Inferior parietal cortex (tissue), 1 donor: Measurements from ENCODE around the gene ATP8B1.

ENCODE experiments used
- DNase-seq: peaks from one replicate; pipeline ENCODE4 v3.0.0-alpha.2; 2016; ENCODE audit errors: extremely low spot score

Gene ATP8B1

GRCh38 chr18:57819119-57819518 is 16.0 kb upstream of the ATP8B1 start:
- DNase-seq, result no peak

DNA sequence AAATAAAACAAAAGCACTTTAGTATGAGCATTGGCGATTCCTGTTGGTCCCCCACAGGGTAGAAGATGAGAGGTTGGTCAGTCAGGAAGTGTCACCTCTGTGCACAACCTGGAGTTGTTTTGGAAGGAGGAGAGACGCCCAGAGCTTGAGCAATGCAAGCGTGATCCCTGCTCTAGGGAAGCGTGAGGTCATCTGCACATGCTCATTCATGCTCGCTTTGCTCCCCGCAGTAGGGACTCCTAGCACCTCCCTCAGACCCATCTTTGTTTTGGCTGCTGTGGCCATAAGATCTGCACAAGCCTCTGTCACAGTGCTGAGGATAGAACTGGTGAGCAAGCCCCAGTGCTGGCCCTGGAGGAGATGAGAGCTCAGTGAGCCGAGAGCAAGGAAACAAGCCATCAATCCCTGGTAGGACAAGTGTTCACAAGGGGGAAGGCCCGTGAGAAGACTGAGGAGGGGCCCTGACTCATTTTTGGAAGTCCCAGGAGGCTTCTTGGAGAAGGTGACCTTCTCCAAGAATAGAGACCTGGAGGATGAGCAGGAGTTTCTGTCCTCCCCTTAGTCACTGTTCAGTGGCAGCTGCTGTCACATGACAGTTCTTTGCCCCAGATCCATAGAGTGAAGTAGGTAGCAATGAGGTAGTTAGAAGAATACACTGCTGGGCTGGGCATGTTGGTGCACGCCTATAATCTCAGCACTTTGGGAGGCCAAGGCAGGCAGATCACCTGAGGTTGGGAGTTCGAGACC is 13.3 kb upstream of the ATP8B1 start:
- DNase-seq, result no peak

GRCh38 chr18:57814555-57814954 is 11.4 kb upstream of the ATP8B1 start:
- no peak for DNase-seq

DNA sequence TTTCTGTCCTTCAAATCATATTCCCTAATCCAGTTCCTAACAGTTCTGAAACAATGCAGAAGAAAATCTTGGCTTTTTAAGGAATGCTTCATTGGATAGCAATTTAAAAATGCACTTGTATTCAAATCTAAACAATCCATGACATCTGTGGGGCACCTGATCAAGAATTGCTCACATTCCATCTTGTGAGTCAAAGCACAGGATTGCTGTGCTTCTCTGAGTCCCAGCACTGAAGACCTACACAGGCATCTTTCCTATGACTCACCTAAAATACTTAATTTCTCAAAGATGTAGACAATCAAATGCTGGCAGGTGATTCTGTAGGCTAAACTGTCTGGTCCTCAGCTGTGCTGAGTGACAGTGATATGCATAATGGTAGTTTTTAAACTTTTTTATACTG is 10.1 kb upstream of the ATP8B1 start:
- DNase-seq, result no peak

DNA sequence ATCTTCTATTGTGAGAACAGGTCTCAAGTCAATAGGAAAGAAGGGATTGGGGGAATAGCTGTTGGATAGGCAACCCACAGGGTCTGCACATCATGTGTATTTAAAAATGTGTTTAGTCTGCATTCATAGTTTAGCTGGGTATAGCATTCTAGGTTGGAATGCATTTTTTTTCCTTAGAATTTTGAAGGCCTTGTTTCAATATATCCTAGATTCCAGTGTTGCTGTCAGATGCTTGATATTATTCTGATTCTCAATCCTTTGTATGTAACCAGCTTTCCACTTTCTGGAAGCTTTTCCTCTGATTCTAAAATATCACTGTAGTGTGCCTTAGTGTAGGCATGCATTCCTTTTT is 9.0 kb upstream of the ATP8B1 start:
- no peak for DNase-seq

DNA sequence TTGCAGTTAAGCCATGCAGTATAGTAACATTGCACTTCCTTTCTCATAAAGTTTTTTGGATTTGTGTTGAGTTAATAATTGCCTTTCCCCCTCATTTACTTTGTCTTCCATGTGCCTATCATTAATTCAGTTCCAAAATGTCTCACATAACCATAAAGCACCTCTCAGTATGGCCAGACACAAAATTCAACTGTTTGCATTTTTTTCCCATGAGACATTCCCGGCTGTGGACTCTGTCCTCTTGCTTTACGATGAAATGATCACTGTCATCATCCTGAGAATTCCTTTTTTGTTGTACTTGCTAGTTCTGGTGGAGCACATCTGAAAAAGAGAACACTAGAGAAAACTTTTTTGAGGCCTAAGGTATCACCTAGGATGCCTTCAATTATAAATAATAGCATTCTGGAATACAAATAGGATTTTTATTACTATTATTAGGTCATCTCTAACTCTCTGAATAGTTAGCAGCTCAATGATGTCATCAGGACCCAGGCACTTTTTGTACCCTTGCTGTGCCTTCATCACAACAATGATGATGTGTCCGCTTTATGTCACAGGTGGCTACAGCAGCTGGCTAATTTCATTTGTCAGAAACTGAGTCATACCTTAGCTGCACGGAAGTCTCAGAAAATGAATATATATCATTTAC is 8.5 kb upstream of the ATP8B1 start:
- DNase-seq, result no peak

DNA sequence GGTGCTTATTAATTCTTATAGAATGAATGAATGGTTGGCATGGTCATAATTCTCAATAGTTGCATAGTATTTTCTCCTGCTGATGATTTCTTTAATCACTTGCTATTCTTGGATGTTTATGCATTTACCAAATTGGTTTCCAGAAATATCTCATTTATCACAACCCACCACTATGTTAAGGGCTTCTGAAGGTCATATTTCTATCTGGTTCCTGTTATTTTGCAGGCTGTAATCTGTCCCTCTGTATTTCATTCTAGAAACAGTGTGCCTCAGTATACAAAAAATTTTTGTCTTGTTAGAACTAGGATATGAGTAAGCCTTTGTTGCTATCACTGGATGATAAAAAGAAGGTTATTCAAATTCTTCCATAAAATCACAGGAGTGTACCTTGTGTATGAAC is 6.1 kb upstream of the ATP8B1 start:
- DNase-seq, result no peak

GRCh38 chr18:57807336-57808117 is 4.4 kb upstream of the ATP8B1 start:
- DNase-seq, result no peak

DNA sequence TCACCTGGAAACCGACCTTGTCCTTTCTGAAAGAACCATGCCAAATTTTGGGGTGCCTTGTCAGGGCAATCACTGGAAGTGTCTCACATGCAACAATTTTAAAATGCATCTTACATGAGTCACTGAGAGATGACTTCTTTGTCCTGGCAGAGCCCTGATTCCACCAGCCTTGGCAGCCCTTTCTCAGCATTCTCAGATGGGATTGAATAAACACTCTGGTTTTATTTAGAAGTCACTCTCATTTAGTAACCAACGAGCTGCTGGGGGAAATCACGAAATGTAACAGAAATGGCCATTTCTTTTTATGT is 3.8 kb upstream of the ATP8B1 start:
- no peak for DNase-seq

DNA sequence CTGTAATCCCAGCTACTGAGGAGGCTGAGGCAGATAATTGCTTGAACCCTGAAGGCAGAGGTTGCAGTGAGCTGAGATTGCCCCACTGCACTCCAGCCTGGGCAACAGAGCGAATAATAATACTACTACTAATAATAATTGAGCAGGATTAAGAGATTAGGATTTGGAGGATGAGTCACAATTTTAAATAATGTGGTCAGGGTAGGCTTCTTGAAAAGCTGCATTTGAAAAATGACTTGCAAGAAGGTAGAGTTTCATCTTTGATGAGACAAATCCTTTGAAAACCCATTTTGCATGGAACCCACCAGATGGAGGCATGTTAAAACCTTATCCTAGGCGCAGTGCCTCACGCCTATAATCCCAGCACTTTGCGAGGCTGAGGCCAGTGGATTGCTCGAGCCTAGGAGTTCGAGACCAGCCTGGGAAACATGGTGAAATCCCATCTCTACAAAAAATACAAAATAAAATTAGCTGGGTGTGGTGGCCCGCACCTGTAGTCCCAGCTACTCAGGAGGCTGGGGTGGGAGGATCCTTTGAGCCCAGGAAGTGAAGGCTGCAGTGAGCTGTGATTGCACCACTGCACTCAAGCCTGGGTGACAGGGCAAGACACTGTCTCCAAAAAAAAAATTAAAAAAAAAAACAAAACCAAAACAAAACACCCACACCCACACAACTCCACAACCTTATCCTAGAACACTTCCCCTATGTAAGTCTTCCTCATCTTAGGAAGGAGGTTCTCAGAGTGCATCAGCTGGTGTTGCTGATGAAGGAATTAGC is 3.3 kb upstream of the ATP8B1 start:
- no peak for DNase-seq

GRCh38 chr18:57805117-57805516 is 2.0 kb upstream of the ATP8B1 start:
- DNase-seq, result no peak

GRCh38 chr18:57804557-57804956 is 1.4 kb upstream of the ATP8B1 start:
- DNase-seq, result no peak

DNA sequence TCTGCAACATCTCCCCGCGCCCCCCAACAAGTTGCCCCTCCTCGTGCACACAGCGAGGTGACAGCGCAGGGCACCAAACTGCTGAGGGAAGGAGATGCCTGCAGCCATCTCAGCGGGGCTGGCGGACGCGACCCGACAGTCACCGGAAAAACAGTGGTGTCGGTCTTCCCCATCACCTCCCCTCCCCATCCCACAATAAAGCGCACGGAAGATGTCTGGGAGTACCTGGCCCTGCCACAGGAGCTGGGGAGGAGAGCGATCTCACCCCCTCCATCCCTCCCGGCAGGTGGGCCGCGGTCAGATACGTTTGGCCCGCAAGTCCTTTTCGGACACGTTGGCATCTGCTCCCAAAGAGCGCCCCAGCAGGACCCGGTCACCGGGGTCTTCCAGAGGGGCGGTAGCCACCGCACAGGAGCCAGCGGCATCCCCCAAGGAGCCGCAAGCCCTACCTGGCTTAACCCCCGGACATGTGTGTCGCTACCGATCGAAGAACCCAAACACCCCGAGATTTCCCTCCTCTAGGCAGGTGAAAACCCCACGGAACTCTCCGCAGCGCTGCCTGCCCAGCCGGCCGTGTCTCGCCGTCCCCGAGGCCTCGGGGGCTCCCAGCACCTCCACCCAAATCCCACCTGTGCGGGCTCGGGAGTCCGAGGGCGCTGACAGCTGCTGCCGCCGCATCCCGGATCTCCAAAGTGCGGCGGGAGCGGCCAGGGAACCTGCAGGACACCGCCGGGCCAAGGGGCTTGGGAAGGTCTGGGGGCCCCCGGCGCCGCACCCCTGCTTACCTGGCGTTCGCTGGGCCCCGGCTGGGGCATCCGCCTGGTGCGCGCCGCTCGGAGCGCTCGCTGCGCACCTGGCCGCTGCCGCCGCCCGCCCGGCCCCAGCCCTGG is 657 bp downstream of the ATP8B1 start:
- no peak for DNase-seq

DNA sequence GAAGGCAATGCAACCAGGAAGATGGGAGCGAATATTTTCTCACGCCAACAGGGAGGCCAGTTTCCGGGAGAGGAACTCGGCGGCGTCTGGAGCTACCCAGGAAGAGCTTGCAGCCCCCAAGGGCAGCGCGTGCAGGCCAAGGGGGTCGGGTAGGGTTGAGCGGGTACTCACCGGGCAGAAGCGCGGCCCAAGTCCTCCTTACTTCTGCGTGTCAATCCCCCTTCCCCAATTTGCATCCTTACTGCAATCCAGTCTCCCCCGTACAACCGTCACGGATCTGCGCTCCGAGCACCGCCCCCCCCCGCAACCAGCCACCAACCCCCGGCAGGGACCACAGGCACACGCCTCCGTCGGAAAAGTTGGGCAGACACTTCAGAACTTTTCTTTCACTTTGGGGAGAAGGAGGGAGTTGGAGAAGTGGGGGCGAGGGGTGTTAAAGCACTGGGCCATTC is 1.3 kb downstream of the ATP8B1 start:
- DNase-seq, result no peak

DNA sequence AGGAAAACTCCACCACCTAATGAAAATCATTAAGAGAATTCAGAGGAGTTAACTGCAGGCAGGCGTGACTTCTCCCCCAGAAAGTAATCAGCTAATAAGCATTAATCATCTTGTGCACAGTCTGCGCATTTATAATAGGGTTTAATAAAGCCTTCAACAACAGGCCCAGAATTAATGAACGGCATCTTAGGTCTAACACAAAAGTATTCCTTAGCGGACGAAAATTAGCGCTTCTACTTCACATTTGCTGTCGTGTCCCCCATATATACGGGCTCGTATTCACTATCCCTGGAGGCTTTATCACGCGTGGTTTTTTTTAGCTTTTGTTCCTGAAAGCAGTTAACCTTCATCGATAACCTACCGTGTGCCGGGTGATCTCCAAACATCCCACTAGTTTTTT is 1.8 kb downstream of the ATP8B1 start:
- no peak for DNase-seq

GRCh38 chr18:57798713-57799373 is 4.3 kb downstream of the ATP8B1 start:
- DNase-seq, result no peak

- DNase-seq, result no peak
Measured at GRCh38 chr18:57797209-57797651, 5.9 kb downstream of the ATP8B1 start.

- no peak for DNase-seq
Measured at GRCh38 chr18:57794951-57795728, 8.0 kb downstream of the ATP8B1 start.

- no peak for DNase-seq
Measured at GRCh38 chr18:57793302-57793986, 9.7 kb downstream of the ATP8B1 start.
